ENCODE measurements around the gene KCNMA1. TPM values are rescaled to one million over a fixed set of nuclear protein-coding genes. Genes with fewer than 3 reads are reported as not detected.
A peak's percentile ranks its signal among the peaks of the same experiment; 100 is the strongest.

Gene KCNMA1
- total RNA-seq, 1 donor from 2014 or later = 15.3 TPM

- DNase-seq (ENCODE audit: low read depth) = no peak
Observed at GRCh38 chr10:77562742-77563141, 74.9 kb downstream of the KCNMA1 start.

- no peak for DNase-seq (ENCODE audit: low read depth)
Observed at GRCh38 chr10:77561991-77562390, 75.6 kb downstream of the KCNMA1 start.

GRCh38 chr10:77560471-77560870 lies 77.1 kb downstream of the KCNMA1 start:
- no peak for DNase-seq (ENCODE audit: low read depth)

GRCh38 chr10:77560052-77560451 lies 77.6 kb downstream of the KCNMA1 start:
- no peak for DNase-seq (ENCODE audit: low read depth)

- no peak for DNase-seq (ENCODE audit: low read depth)
Observed at GRCh38 chr10:77556990-77557601, 80.5 kb downstream of the KCNMA1 start.

- DNase-seq (ENCODE audit: low read depth) = no peak
Observed at GRCh38 chr10:77555591-77556212, 81.9 kb downstream of the KCNMA1 start.

- DNase-seq (ENCODE audit: low read depth) = no peak
Observed at GRCh38 chr10:77554996-77555397, 82.6 kb downstream of the KCNMA1 start.

GRCh38 chr10:77553966-77554365 lies 83.6 kb downstream of the KCNMA1 start:
- peak; percentile 81 for DNase-seq (ENCODE audit: low read depth)

GRCh38 chr10:77553311-77553710 lies 84.3 kb downstream of the KCNMA1 start:
- DNase-seq (ENCODE audit: low read depth) = no peak

GRCh38 chr10:77552252-77552651 lies 85.4 kb downstream of the KCNMA1 start:
- no peak for DNase-seq (ENCODE audit: low read depth)

GRCh38 chr10:77550378-77550777 lies 87.2 kb downstream of the KCNMA1 start:
- no peak for DNase-seq (ENCODE audit: low read depth)

GRCh38 chr10:77548671-77549070 lies 88.9 kb downstream of the KCNMA1 start:
- no peak for DNase-seq (ENCODE audit: low read depth)

GRCh38 chr10:77548157-77548556 lies 89.5 kb downstream of the KCNMA1 start:
- DNase-seq (ENCODE audit: low read depth) = peak; percentile 90

- no peak for DNase-seq (ENCODE audit: low read depth)
Observed at GRCh38 chr10:77547307-77548050, 90.1 kb downstream of the KCNMA1 start.

- no peak for DNase-seq (ENCODE audit: low read depth)
Observed at GRCh38 chr10:77546042-77546441, 91.6 kb downstream of the KCNMA1 start.

GRCh38 chr10:77545585-77545984 lies 92.0 kb downstream of the KCNMA1 start:
- no peak for DNase-seq (ENCODE audit: low read depth)

GRCh38 chr10:77544617-77545016 lies 93.0 kb downstream of the KCNMA1 start:
- DNase-seq (ENCODE audit: low read depth) = no peak

- no peak for DNase-seq (ENCODE audit: low read depth)
Observed at GRCh38 chr10:77542710-77543259, 94.8 kb downstream of the KCNMA1 start.

- no peak for DNase-seq (ENCODE audit: low read depth)
Observed at GRCh38 chr10:77541944-77542343, 95.7 kb downstream of the KCNMA1 start.

GRCh38 chr10:77541247-77541646 lies 96.4 kb downstream of the KCNMA1 start:
- DNase-seq (ENCODE audit: low read depth) = no peak

GRCh38 chr10:77539147-77539935 lies 98.3 kb downstream of the KCNMA1 start:
- DNase-seq (ENCODE audit: low read depth) = no peak
